Mesenchymal stem cell (in vitro differentiated cells and primary cell): ENCODE results near the gene ALG12.

Experiments
- DNase-seq: peaks from one replicate; pipeline ENCODE4 v3.0.0-alpha.2; 2013
- H2AFZ ChIP-seq: one replicate; pipeline ENCODE4 v1.6.1; 2013; ENCODE audit warnings: low read depth, mild to moderate bottlenecking, control low read depth, inconsistent platforms, low read length, moderate library complexity
- H2AK5ac ChIP-seq: 2 replicates; pipeline ENCODE4 v1.6.1; 2013; ENCODE audit warnings: low read length, moderate library complexity, mild to moderate bottlenecking, inconsistent platforms; ENCODE audit not compliant: severe bottlenecking
- H2BK120ac ChIP-seq: one replicate; pipeline ENCODE4 v1.6.1; 2013; ENCODE audit warnings: low read depth, mild to moderate bottlenecking, inconsistent platforms, low read length, moderate library complexity
- H2BK12ac ChIP-seq, 2 experiments: one replicate each; pipeline ENCODE4 v1.6.1; 2013; ENCODE audit warnings: inconsistent platforms in 2 of 2, low read length in 2 of 2, mild to moderate bottlenecking in 2 of 2, moderate library complexity in 2 of 2, control low read depth in 1 of 2
- H2BK15ac ChIP-seq: one replicate; pipeline ENCODE4 v1.6.1; 2013; ENCODE audit warnings: mild to moderate bottlenecking, low read depth, inconsistent platforms; ENCODE audit not compliant: poor library complexity, severe bottlenecking
- H2BK5ac ChIP-seq: 2 replicates; pipeline ENCODE4 v1.6.1; 2013; ENCODE audit warnings: low read depth, mild to moderate bottlenecking, low read length, control low read depth, inconsistent platforms; ENCODE audit not compliant: poor library complexity, severe bottlenecking
- H3K14ac ChIP-seq, 2 experiments: one replicate each; pipeline ENCODE4 v1.6.1; 2013; ENCODE audit warnings: inconsistent platforms in 2 of 2, low read length in 2 of 2, control low read depth in 1 of 2, mild to moderate bottlenecking in 1 of 2, moderate library complexity in 1 of 2
- H3K18ac ChIP-seq, 2 experiments: one replicate each; pipeline ENCODE4 v1.6.1; 2013; ENCODE audit warnings: inconsistent platforms in 2 of 2, low read length in 2 of 2, control low read depth in 1 of 2, low read depth in 1 of 2, mild to moderate bottlenecking in 1 of 2
- H3K23ac ChIP-seq, 2 experiments: one replicate each; pipeline ENCODE4 v1.6.1; 2013; ENCODE audit warnings: inconsistent platforms in 2 of 2, low read length in 2 of 2, mild to moderate bottlenecking in 2 of 2, moderate library complexity in 2 of 2, control low read depth in 1 of 2
- H3K27ac ChIP-seq: 2 replicates; pipeline ENCODE4 v1.5.1; 2013; ENCODE audit warnings: mild to moderate bottlenecking, moderate library complexity, low read length, control low read depth, inconsistent platforms; ENCODE audit not compliant: poor library complexity, severe bottlenecking
- H3K27me3 ChIP-seq, 2 experiments: 2 replicates each; pipeline versions ENCODE4 v1.6.1 to v1.7.0; 2013; ENCODE audit warnings: low read length in 2 of 2, mild to moderate bottlenecking in 2 of 2, moderate library complexity in 2 of 2, control low read depth in 1 of 2, inconsistent platforms in 1 of 2; ENCODE audit not compliant: control insufficient read depth in 1 of 2, insufficient read depth in 1 of 2
- H3K36me3 ChIP-seq, 2 experiments: 2 replicates each; pipeline versions ENCODE4 v1.6.1 to v1.7.0; 2013; ENCODE audit warnings: low read length in 2 of 2, control low read depth in 1 of 2, inconsistent platforms in 1 of 2, low read depth in 1 of 2, mild to moderate bottlenecking in 1 of 2; ENCODE audit not compliant: insufficient read depth in 2 of 2, control insufficient read depth in 1 of 2
- H3K4ac ChIP-seq, 2 experiments: one replicate each; pipeline ENCODE4 v1.6.1; 2013; ENCODE audit warnings: inconsistent platforms in 2 of 2, low read length in 2 of 2, mild to moderate bottlenecking in 2 of 2, moderate library complexity in 2 of 2, control low read depth in 1 of 2, low read depth in 1 of 2
- H3K4me1 ChIP-seq: 2 replicates; pipeline ENCODE4 v1.6.1; 2013; ENCODE audit warnings: low read depth, low read length, control low read depth; ENCODE audit not compliant: control insufficient read depth, insufficient read depth
- H3K4me2 ChIP-seq: 2 replicates; pipeline ENCODE4 v1.6.1; 2013; ENCODE audit warnings: low read length, mild to moderate bottlenecking, inconsistent platforms; ENCODE audit not compliant: poor library complexity, severe bottlenecking
- H3K4me3 ChIP-seq, 2 experiments: 2 replicates each; pipeline versions ENCODE4 v1.5.1 to v1.7.0; 2013; ENCODE audit warnings: low read length in 2 of 2, mild to moderate bottlenecking in 2 of 2, control low read depth in 1 of 2, low read depth in 1 of 2; ENCODE audit not compliant: insufficient read depth in 1 of 2
- H3K79me1 ChIP-seq: replicated peaks from 2 replicates; pipeline ENCODE4 v1.6.1; 2013; ENCODE audit warnings: mild to moderate bottlenecking, control low read depth, low read length, inconsistent platforms; ENCODE audit not compliant: poor library complexity, severe bottlenecking
- H3K9ac ChIP-seq: 2 replicates; pipeline ENCODE4 v1.7.0; 2013; ENCODE audit warnings: mild to moderate bottlenecking, low read length, moderate library complexity
- H3K9me3 ChIP-seq: 2 replicates; pipeline ENCODE4 v1.7.0; 2013; ENCODE audit warnings: mild to moderate bottlenecking, low read length; ENCODE audit not compliant: control insufficient read depth
- H4K8ac ChIP-seq: one replicate; pipeline ENCODE4 v1.6.1; 2013; ENCODE audit warnings: inconsistent platforms, mild to moderate bottlenecking, low read length, moderate library complexity
- H4K91ac ChIP-seq: one replicate; pipeline ENCODE4 v1.6.1; 2013; ENCODE audit warnings: mild to moderate bottlenecking, low read length, inconsistent platforms
- WGBS: methylation state at CpG from one replicate; pipeline ENCODE4 v1.1.7; 2013; ENCODE audit warnings: mixed read lengths; 5-methylcytosine and 5-hydroxymethylcytosine counted together

ALG12 gene

GRCh38 chr22:49856766-49857618 is 61.2 kb downstream of the ALG12 start:
- Histone ChIP-seq H2AK5ac (no peak overlapping the region), H2AFZ (no peak overlapping the region), H2BK5ac (no peak overlapping the region), H3K4me2 (no peak overlapping the region), H3K4me3 (no peak overlapping the region), H3K9me3 (no peaks in the 10 kb centered on the region), H2BK120ac (no peak overlapping the region), H3K4ac (no peak overlapping the region), H3K9ac (no peak overlapping the region), H4K91ac (no peak overlapping the region), H3K4me1 (peaks cover 9% of the 10 kb centered on the region), H3K79me1 (peaks cover 3% of the 10 kb centered on the region), H2BK12ac (no peak overlapping the region), H4K8ac (no peak overlapping the region), H3K23ac (peak overlapping the region in 1 of 2 experiments; percentile 77), H2BK15ac (no peak overlapping the region), H3K27me3 (no peaks in the 10 kb centered on the region), H3K27ac (no peak overlapping the region), H3K36me3 (peaks cover 0 to 8% of the 10 kb centered on the region in 2 experiments), H3K14ac (no peak overlapping the region), H3K18ac (no peak overlapping the region)
- 92% methylated on average over 31 of the region's 31 CpGs for WGBS
- DNase-seq, result no peak

GRCh38 chr22:49856343-49856742 is 61.9 kb downstream of the ALG12 start:
- peak overlapping the region; percentile 95 for H3K9ac ChIP-seq
- H3K14ac ChIP-seq, result no peak overlapping the region
- H4K8ac ChIP-seq, result no peak overlapping the region
- DNase-seq, result no peak
- peak overlapping the region in 1 of 2 experiments; percentile 96 for H3K4me3 ChIP-seq
- no peak overlapping the region for H3K4me2 ChIP-seq
- H3K27me3 ChIP-seq, result no peaks in the 10 kb centered on the region
- peak overlapping the region in 1 of 2 experiments; percentile 47 for H3K23ac ChIP-seq
- peaks cover 0 to 8% of the 10 kb centered on the region in 2 experiments for H3K36me3 ChIP-seq
- H4K91ac ChIP-seq, result no peak overlapping the region
- peaks cover 9% of the 10 kb centered on the region for H3K4me1 ChIP-seq
- no peak overlapping the region for H3K18ac ChIP-seq
- no peak overlapping the region for H2AK5ac ChIP-seq
- no peak overlapping the region for H2BK15ac ChIP-seq
- no peak overlapping the region for H3K4ac ChIP-seq
- H2BK12ac ChIP-seq, result no peak overlapping the region
- peaks cover 3% of the 10 kb centered on the region for H3K79me1 ChIP-seq
- H3K9me3 ChIP-seq, result no peaks in the 10 kb centered on the region
- WGBS, result 86% methylated on average over 15 of the region's 23 CpGs
- no peak overlapping the region for H2BK120ac ChIP-seq
- no peak overlapping the region for H3K27ac ChIP-seq
- no peak overlapping the region for H2BK5ac ChIP-seq
- H2AFZ ChIP-seq, result no peak overlapping the region

- H3K79me1 ChIP-seq, result peaks cover 3% of the 10 kb centered on the region
- H3K4me2 ChIP-seq, result peak overlapping the region; percentile 63
- DNase-seq, result peak; percentile 53
- no peak overlapping the region for H3K18ac ChIP-seq
- peaks cover 9% of the 10 kb centered on the region for H3K4me1 ChIP-seq
- WGBS, result 55% methylated on average over 7 of the region's 9 CpGs
- H3K27ac ChIP-seq, result no peak overlapping the region
- H3K9me3 ChIP-seq, result no peaks in the 10 kb centered on the region
- H3K4ac ChIP-seq, result no peak overlapping the region
- H2BK12ac ChIP-seq, result no peak overlapping the region
- H4K8ac ChIP-seq, result no peak overlapping the region
- H2BK120ac ChIP-seq, result no peak overlapping the region
- H2AK5ac ChIP-seq, result no peak overlapping the region
- no peak overlapping the region for H3K14ac ChIP-seq
- H2BK15ac ChIP-seq, result no peak overlapping the region
- peak overlapping the region in 1 of 2 experiments; percentile 96 for H3K4me3 ChIP-seq
- peaks cover 0 to 8% of the 10 kb centered on the region in 2 experiments for H3K36me3 ChIP-seq
- H2BK5ac ChIP-seq, result no peak overlapping the region
- H4K91ac ChIP-seq, result no peak overlapping the region
- no peak overlapping the region for H3K23ac ChIP-seq
- H2AFZ ChIP-seq, result no peak overlapping the region
- H3K9ac ChIP-seq, result peak overlapping the region; percentile 95
- peaks cover 4 to 8% of the 10 kb centered on the region in 2 experiments for H3K27me3 ChIP-seq
Observed at GRCh38 chr22:49855251-49855911, 62.9 kb downstream of the ALG12 start.
